HG03025 (cell line): ENCODE results near the gene PRSS33.

Experiments used
- ATAC-seq: cut with Tn5 transposase; IDR thresholded peaks from one replicate; pipeline ENCODE4 v1.9.1; 2021; ENCODE audit warnings: mild to moderate bottlenecking, moderate library complexity; ENCODE audit not compliant: unreplicated experiment, low FRiP score

PRSS33 gene

GRCh38 chr16:2767140-2767731, 20.1 kb downstream of the PRSS33 start:
- ATAC-seq: no peak

GRCh38 chr16:2766430-2767139, 20.8 kb downstream of the PRSS33 start:
- ATAC-seq: no peak

GRCh38 chr16:2765462-2766404, 21.6 kb downstream of the PRSS33 start:
- no peak for ATAC-seq

GRCh38 chr16:2764718-2765117, 22.6 kb downstream of the PRSS33 start:
- no peak for ATAC-seq

GRCh38 chr16:2763173-2763572, 24.2 kb downstream of the PRSS33 start:
- ATAC-seq: no peak

- ATAC-seq: no peak
Measured at GRCh38 chr16:2762711-2763110, 24.6 kb downstream of the PRSS33 start.

GRCh38 chr16:2761886-2762583, 25.3 kb downstream of the PRSS33 start:
- no peak for ATAC-seq

- ATAC-seq: no peak
Measured at GRCh38 chr16:2761472-2761871, 25.9 kb downstream of the PRSS33 start.

GRCh38 chr16:2757344-2757743, 30.0 kb downstream of the PRSS33 start:
- no peak for ATAC-seq

GRCh38 chr16:2756288-2757015, 30.9 kb downstream of the PRSS33 start:
- no peak for ATAC-seq

GRCh38 chr16:2755158-2755557, 32.2 kb downstream of the PRSS33 start:
- no peak for ATAC-seq

GRCh38 chr16:2753733-2754020, 33.7 kb downstream of the PRSS33 start:
- ATAC-seq: no peak

GRCh38 chr16:2752850-2753732, 34.3 kb downstream of the PRSS33 start:
- ATAC-seq: peak; percentile 37

GRCh38 chr16:2752035-2752849, 35.1 kb downstream of the PRSS33 start, which contains the start of gene SRRM2:
Gene SRRM2, plus strand, starts transcription at chr16:2752638. Its CDS starts 3,727 bp downstream, at chr16:2756365.
- ATAC-seq: peak; percentile 68

- no peak for ATAC-seq
Measured at GRCh38 chr16:2751577-2752034, 35.8 kb downstream of the PRSS33 start.

GRCh38 chr16:2749936-2750335, 37.4 kb downstream of the PRSS33 start:
- ATAC-seq: no peak

- no peak for ATAC-seq
Measured at GRCh38 chr16:2749476-2749875, 37.9 kb downstream of the PRSS33 start.

- no peak for ATAC-seq
Measured at GRCh38 chr16:2748757-2749455, 38.5 kb downstream of the PRSS33 start.
